K562 (cell line): ENCODE measurements around the gene STAMBPL1.

Experiments
- ARNT ChIP-seq, 2 experiments: fragments of 450-650 bp; IDR thresholded peaks; 2 replicates each; pipeline ENCODE4 v1.6.1; 2016; ENCODE audit warnings: mild to moderate bottlenecking in 1 of 2
- CTCF ChIP-seq, 3 experiments: IDR thresholded peaks in 2 of 3; conservative IDR thresholded peaks in 1 of 3; 2 replicates each; pipeline ENCODE4 v1.5.1; 2011 to 2012; ENCODE audit warnings: low read length in 3 of 3, mild to moderate bottlenecking in 3 of 3, control low read depth in 2 of 3, improper control_type of control experiment in 1 of 3, inconsistent platforms in 1 of 3, low read depth in 1 of 3, mixed read lengths in 1 of 3, moderate library complexity in 1 of 3; ENCODE audit not compliant: insufficient read depth in 2 of 3
- EZH2 ChIP-seq: IDR thresholded peaks from 2 replicates; pipeline ENCODE4 v1.6.1; 2012; ENCODE audit warnings: low read depth, mild to moderate bottlenecking, inconsistent platforms, low read length, borderline replicate concordance
- STAT6 ChIP-seq: sonication (generic); formaldehyde crosslinking; IDR thresholded peaks from 2 replicates; pipeline ENCODE4 v1.8.1; 2023; ENCODE audit warnings: mild to moderate bottlenecking, missing genetic modification reagents
- TARDBP ChIP-seq: fragments of 450-650 bp; IDR thresholded peaks from 2 replicates; pipeline ENCODE4 v1.6.1; 2016
- TEAD4 ChIP-seq, 2 experiments: sonication (generic) in 1 of 2; formaldehyde crosslinking in 1 of 2; IDR thresholded peaks; 2 replicates each; pipeline versions ENCODE4 v1.6.1 to v1.8.0; 2012 to 2022; ENCODE audit warnings: borderline replicate concordance in 1 of 2, inconsistent platforms in 1 of 2, low read length in 1 of 2, mild to moderate bottlenecking in 1 of 2, missing genetic modification reagents in 1 of 2
- TSC22D4 ChIP-seq: fragments of 450-650 bp; IDR thresholded peaks from 2 replicates; pipeline ENCODE4 v1.6.1; 2016; ENCODE audit warnings: missing genetic modification characterization, missing biosample characterization, control low read depth

GRCh38 chr10:88953662-88954061, 73.6 kb downstream of the STAMBPL1 start:
- TF ChIP-seq TARDBP: no peak
- TF ChIP-seq CTCF (IDR thresholded peaks at IDR 0.05 in 2 of 3, conservative IDR thresholded peaks at IDR 0.05 in 1 of 3; ENCODE audit: insufficient read depth in 2 of 3, low read depth in 1 of 3, low read length in 3 of 3): no peak
- no peak for TF ChIP-seq TSC22D4 (tag)
- no peak for TF ChIP-seq TEAD4 (IDR thresholded peaks at IDR 0.05; ENCODE audit: low read length)
- no peak for TF ChIP-seq TEAD4 (CRISPR knock-in tag; IDR thresholded peaks at IDR 0.05; ENCODE audit: borderline replicate concordance)
- TF ChIP-seq ARNT (IDR thresholded peaks at IDR 0.05): no peak
- TF ChIP-seq STAT6 (CRISPR knock-in tag): no peak
- no peak for TF ChIP-seq EZH2
